Left lobe of liver (tissue), 2 donors: ENCODE results near the gene REPS2. TPM values are rescaled to one million over a fixed set of nuclear protein-coding genes. Genes with fewer than 3 reads are reported as not detected.

Experiments used
- ATAC-seq: fragments of 200-7000 bp; cut with Tn5 transposase; one replicate; pipeline ENCODE4 v1.9.1; 2020; ENCODE audit warnings: mild to moderate bottlenecking, moderate library complexity
- DNase-seq: peaks from one replicate; pipeline ENCODE4 v3.0.0-alpha.2; 2020; ENCODE audit warnings: low spot score
- total RNA-seq: library from RNA; stranded (reverse); gene quantifications from one replicate; pipeline ENCODE4 v1.2.1, GENCODE V29; 2021
- donor health status: DM: no; HTN: no; CAD: no; lungs with moderate emphysema.
- donor health status: DM: no; HTN: yes; CAD: no.

The REPS2 gene
- total RNA-seq, 1 donor from 2014 or later: 19.1 TPM

- no peak for DNase-seq
- no peak for ATAC-seq
Observed at GRCh38 chrX:17192106-17192505, 245.6 kb downstream of the REPS2 start.

Other genes starting within 250 kb of the REPS2 start
- gene CTPS2, start 234.0 kb upstream of the REPS2 start, total RNA-seq: 7.8 TPM
- gene SYAP1, start 227.0 kb upstream of the REPS2 start, total RNA-seq: 26.6 TPM
- 5.1 TPM for gene TXLNG, start 160.2 kb upstream of the REPS2 start, total RNA-seq
- gene RBBP7, start 76.3 kb upstream of the REPS2 start, total RNA-seq: 28.1 TPM